Stimulated activated naive B cell treated with anti-CD40 and anti-IgM and Interleukin-4, amounts not matched to agents 10 μg/mL and 1 μg/mL and 100 μg/mL, for 72 hours (primary cell): Measurements from ENCODE around the gene OPCML.

Experiments used
- ATAC-seq, 2 donors: fragments of 150-1000 bp; cut with Tn5 transposase; replicated peaks; 2 replicates each; pipeline ENCODE4 v1.10.0; 2021; ENCODE audit warnings: moderate library complexity in 1 of 2
- DNase-seq: peaks from one replicate; pipeline ENCODE4 v3.0.0; 2021
- H3K27ac Mint-ChIP-seq: one replicate; pipeline ENCODE4 v1.8.0; 2022; ENCODE audit warnings: mild to moderate bottlenecking, mixed read lengths
- H3K27me3 Mint-ChIP-seq, 2 donors: one replicate each; pipeline ENCODE4 v1.8.0; 2022; ENCODE audit warnings: mixed read lengths in 2 of 2
- H3K36me3 Mint-ChIP-seq, 2 donors: one replicate each; pipeline ENCODE4 v1.8.0; 2022; ENCODE audit warnings: mixed read lengths in 2 of 2, mild to moderate bottlenecking in 1 of 2
- H3K4me1 Mint-ChIP-seq, 2 donors: one replicate each; pipeline ENCODE4 v1.8.0; 2022; ENCODE audit warnings: mixed read lengths in 2 of 2, mild to moderate bottlenecking in 1 of 2
- H3K4me3 Mint-ChIP-seq, 2 donors: one replicate each; pipeline ENCODE4 v1.8.0; 2022; ENCODE audit warnings: mild to moderate bottlenecking in 2 of 2, mixed read lengths in 2 of 2, moderate library complexity in 1 of 2
- H3K9me3 Mint-ChIP-seq, 2 donors: one replicate each; pipeline ENCODE4 v1.8.0; 2022; ENCODE audit warnings: mixed read lengths in 2 of 2, mild to moderate bottlenecking in 1 of 2

The OPCML gene

DNA sequence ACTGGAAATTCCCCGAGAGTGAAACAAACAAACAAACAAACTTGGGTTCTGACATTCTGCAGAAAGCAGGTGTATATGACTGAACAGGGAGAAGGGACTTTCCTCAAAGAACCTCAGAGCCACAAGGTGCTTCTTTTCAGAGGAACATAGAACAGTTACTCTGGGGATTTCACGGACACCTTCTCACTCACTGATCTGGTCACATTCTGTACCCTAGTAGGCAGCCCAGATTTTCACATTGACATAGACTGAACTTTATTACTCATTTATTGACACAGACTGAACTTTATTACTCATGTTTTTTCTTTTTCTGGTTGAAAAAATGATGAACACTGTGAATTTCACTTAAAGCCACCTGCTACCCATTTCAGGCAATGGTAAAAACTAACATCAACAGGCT lies 263.0 kb downstream of the OPCML start:
- no peak overlapping the region for H3K4me3 Mint-ChIP-seq
- DNase-seq (no peak), ATAC-seq (peak; percentile 29 to 64)
- H3K9me3 Mint-ChIP-seq: peaks cover 5 to 13% of the 10 kb centered on the region in 2 donors
- peaks cover 0 to 7% of the 10 kb centered on the region in 2 donors for H3K27me3 Mint-ChIP-seq
- H3K4me1 Mint-ChIP-seq: no peaks in the 10 kb centered on the region
- no peaks in the 10 kb centered on the region for H3K36me3 Mint-ChIP-seq
- no peak overlapping the region for H3K27ac Mint-ChIP-seq

GRCh38 chr11:133266986-133267385 lies 265.3 kb downstream of the OPCML start:
- Mint-ChIP-seq H3K27me3 (peaks cover 0 to 7% of the 10 kb centered on the region in 2 donors), H3K36me3 (no peaks in the 10 kb centered on the region), H3K4me3 (no peak overlapping the region), H3K4me1 (no peaks in the 10 kb centered on the region), H3K9me3 (peaks cover 3 to 13% of the 10 kb centered on the region in 2 donors), H3K27ac (no peak overlapping the region)
- no peak for DNase-seq
- ATAC-seq: no peak

GRCh38 chr11:133265530-133266035 lies 266.7 kb downstream of the OPCML start:
- H3K9me3 Mint-ChIP-seq: peaks cover 3 to 13% of the 10 kb centered on the region in 2 donors
- no peaks in the 10 kb centered on the region for H3K4me1 Mint-ChIP-seq
- no peak overlapping the region for H3K4me3 Mint-ChIP-seq
- H3K27me3 Mint-ChIP-seq: peaks cover 0 to 7% of the 10 kb centered on the region in 2 donors
- ATAC-seq (no peak), DNase-seq (no peak)
- no peak overlapping the region for H3K27ac Mint-ChIP-seq
- no peaks in the 10 kb centered on the region for H3K36me3 Mint-ChIP-seq

DNA sequence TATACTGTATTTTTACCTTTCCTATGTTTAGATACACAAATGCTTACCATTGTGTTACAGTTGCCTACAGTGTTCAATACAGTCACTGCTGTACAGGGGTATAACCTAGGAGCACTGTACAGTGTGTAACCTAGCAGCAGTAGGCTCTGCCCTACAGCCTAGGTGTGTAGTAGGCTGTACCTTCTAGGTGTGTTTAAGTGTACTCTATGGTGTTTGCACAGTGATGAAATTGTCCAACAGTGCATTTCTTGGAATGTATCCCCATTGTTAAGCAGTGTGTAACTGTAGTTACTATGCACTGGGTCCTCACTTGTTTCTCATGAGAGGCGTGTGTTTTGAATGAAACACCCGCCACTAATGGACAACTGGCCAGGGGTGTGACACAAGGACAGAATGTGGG lies 269.0 kb downstream of the OPCML start:
- no peaks in the 10 kb centered on the region for H3K36me3 Mint-ChIP-seq
- no peak overlapping the region for H3K27ac Mint-ChIP-seq
- H3K4me1 Mint-ChIP-seq: no peaks in the 10 kb centered on the region
- H3K9me3 Mint-ChIP-seq: peaks cover 3 to 18% of the 10 kb centered on the region in 2 donors
- H3K4me3 Mint-ChIP-seq: no peak overlapping the region
- DNase-seq: no peak
- H3K27me3 Mint-ChIP-seq: peaks cover 0 to 7% of the 10 kb centered on the region in 2 donors
- ATAC-seq: no peak

- no peaks in the 10 kb centered on the region for H3K4me1 Mint-ChIP-seq
- peaks cover 0 to 4% of the 10 kb centered on the region in 2 donors for H3K27me3 Mint-ChIP-seq
- no peaks in the 10 kb centered on the region for H3K36me3 Mint-ChIP-seq
- ATAC-seq (no peak), DNase-seq (no peak)
- no peak overlapping the region for H3K4me3 Mint-ChIP-seq
- H3K27ac Mint-ChIP-seq: no peak overlapping the region
- H3K9me3 Mint-ChIP-seq: peaks cover 1 to 4% of the 10 kb centered on the region in 2 donors
These were observed 273.6 kb downstream of the OPCML start for GRCh38 chr11:133258751-133259150.

DNA sequence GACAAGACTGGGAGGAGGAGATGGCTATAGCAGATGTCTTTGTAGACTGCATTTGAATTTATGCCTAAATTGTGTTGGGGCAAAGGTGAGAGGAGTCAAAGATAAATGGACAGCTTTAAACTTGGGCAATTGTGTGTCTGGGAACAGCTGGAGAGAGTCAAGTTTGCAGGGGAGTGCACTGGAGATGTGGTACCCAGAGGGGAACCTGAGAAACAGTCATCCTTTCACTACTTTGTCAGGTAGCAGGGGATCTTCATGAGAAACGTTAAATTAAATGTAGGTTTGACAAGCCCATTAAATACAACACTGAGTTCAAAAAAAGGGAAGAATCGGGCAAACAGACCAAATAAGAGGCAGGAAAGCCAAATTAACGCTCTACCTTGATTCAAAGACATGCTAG lies 277.7 kb downstream of the OPCML start:
- peaks cover 0 to 1% of the 10 kb centered on the region in 2 donors for H3K9me3 Mint-ChIP-seq
- H3K36me3 Mint-ChIP-seq: no peaks in the 10 kb centered on the region
- peaks cover 0 to 4% of the 10 kb centered on the region in 2 donors for H3K27me3 Mint-ChIP-seq
- H3K4me3 Mint-ChIP-seq: no peak overlapping the region
- no peaks in the 10 kb centered on the region for H3K4me1 Mint-ChIP-seq
- no peak for ATAC-seq
- DNase-seq: no peak
- no peak overlapping the region for H3K27ac Mint-ChIP-seq

- Mint-ChIP-seq H3K27me3 (peaks cover 0 to 4% of the 10 kb centered on the region in 2 donors), H3K9me3 (peaks cover 1 to 3% of the 10 kb centered on the region in 2 donors), H3K4me3 (no peak overlapping the region), H3K4me1 (no peaks in the 10 kb centered on the region), H3K27ac (no peak overlapping the region), H3K36me3 (no peaks in the 10 kb centered on the region)
- DNase-seq (no peak), ATAC-seq (no peak)
These were observed 278.7 kb downstream of the OPCML start for GRCh38 chr11:133253570-133253969.

DNA sequence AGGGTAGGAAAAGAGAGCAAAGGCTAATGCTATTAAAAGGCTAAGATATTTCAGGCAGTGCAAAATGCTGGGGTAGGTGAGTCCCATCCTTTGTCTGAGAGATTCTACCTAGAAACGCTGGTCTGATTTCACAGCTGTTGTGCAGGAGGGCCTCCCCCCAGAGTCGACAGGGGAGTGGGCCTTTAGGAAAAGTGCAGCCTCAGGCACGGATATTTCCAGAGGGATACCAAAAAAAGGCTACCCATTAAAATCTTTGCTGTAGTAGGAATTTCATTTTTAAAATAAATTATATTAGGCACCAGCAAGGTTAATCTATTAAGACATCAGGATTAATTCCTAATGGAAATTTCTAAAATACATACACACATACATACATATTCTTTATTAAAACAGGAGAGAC lies 280.5 kb downstream of the OPCML start:
- Mint-ChIP-seq H3K27ac (no peak overlapping the region), H3K4me1 (no peaks in the 10 kb centered on the region), H3K9me3 (peaks cover 1 to 3% of the 10 kb centered on the region in 2 donors), H3K27me3 (peaks cover 0 to 4% of the 10 kb centered on the region in 2 donors), H3K4me3 (no peak overlapping the region), H3K36me3 (no peaks in the 10 kb centered on the region)
- DNase-seq: no peak
- no peak for ATAC-seq

GRCh38 chr11:133249530-133249929 lies 282.8 kb downstream of the OPCML start:
- H3K27ac Mint-ChIP-seq: no peak overlapping the region

GRCh38 chr11:133249065-133249464 lies 283.2 kb downstream of the OPCML start:
- H3K4me1 Mint-ChIP-seq: no peaks in the 10 kb centered on the region
- peaks cover 1 to 3% of the 10 kb centered on the region in 2 donors for H3K9me3 Mint-ChIP-seq
- H3K4me3 Mint-ChIP-seq: no peak overlapping the region
- H3K36me3 Mint-ChIP-seq: no peaks in the 10 kb centered on the region
- ATAC-seq (no peak), DNase-seq (no peak)
- no peaks in the 10 kb centered on the region for H3K27me3 Mint-ChIP-seq
- H3K27ac Mint-ChIP-seq: no peak overlapping the region

More at GRCh38 chr11:133249530-133249929, 282.8 kb downstream of the OPCML start:
- H3K9me3 Mint-ChIP-seq: peaks cover 1 to 3% of the 10 kb centered on the region in 2 donors
- H3K36me3 Mint-ChIP-seq: no peaks in the 10 kb centered on the region
- no peaks in the 10 kb centered on the region for H3K4me1 Mint-ChIP-seq
- H3K27me3 Mint-ChIP-seq: peaks cover 0 to 2% of the 10 kb centered on the region in 2 donors
- no peak for DNase-seq
- no peak for ATAC-seq
- H3K4me3 Mint-ChIP-seq: no peak overlapping the region

DNA sequence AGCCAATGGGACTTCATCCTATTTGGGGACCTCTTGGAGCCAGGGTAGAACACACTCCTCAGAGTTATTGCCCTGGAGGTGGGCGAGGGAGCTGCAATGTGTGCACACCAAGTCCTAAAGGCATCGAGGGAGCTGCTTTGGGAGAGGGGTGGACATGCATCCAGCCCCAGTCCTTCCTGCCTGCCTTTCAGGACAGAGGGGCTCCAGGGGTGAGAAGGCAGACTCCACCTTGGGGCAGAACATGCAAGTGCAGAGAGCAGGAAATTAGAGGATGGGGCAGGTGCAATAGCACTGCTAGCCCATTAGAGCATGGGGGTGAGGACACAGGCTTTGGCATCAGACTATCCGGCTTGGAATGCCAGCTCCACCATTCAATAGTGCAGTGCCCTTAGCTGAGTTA lies 288.5 kb downstream of the OPCML start:
- H3K27me3 Mint-ChIP-seq: no peaks in the 10 kb centered on the region
- peaks cover 0 to 3% of the 10 kb centered on the region in 2 donors for H3K9me3 Mint-ChIP-seq
- no peak overlapping the region for H3K4me3 Mint-ChIP-seq
- ATAC-seq (no peak), DNase-seq (no peak)
- no peak overlapping the region for H3K27ac Mint-ChIP-seq
- H3K4me1 Mint-ChIP-seq: no peaks in the 10 kb centered on the region
- H3K36me3 Mint-ChIP-seq: no peaks in the 10 kb centered on the region

DNA sequence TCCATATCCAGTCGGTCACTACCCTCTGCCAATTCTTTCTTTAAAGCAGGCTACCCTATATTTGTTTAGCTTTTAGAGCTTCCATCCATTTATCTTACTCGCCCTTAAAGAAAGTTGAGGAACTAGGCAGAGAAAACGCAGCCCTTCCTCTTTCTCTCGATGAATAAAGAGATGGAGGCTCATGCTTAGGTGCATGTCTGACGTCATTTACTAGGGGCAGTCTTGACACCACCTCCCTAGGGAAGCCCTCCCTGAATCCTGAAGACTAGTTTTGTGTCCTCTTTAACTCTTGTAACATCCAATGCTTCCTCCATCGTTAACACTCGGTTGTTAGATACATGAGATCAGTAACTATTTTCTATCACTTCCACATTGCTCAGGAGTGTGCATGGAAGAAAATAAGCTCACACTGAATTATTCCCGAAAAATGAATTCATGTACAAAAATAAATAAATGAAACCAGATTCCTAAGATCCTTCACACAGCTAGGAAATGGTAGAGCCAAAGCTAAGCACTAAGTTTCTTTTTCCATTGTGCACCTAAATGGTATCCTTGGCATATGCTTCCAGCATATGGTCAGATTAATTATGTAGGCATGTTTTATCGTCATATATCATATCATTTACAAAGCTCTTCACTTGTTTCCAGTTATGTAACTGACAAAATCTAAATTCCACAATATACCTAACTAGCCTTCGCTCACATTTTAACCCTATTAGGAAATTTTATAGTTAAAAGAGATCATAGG lies 291.2 kb downstream of the OPCML start:
- Mint-ChIP-seq H3K27me3 (no peaks in the 10 kb centered on the region), H3K9me3 (no peaks in the 10 kb centered on the region), H3K36me3 (no peaks in the 10 kb centered on the region), H3K4me1 (no peaks in the 10 kb centered on the region), H3K27ac (no peak overlapping the region), H3K4me3 (no peak overlapping the region)
- ATAC-seq (no peak), DNase-seq (no peak)

GRCh38 chr11:133239575-133239974 lies 292.7 kb downstream of the OPCML start:
- H3K27ac Mint-ChIP-seq: no peak overlapping the region
- DNase-seq: no peak
- no peaks in the 10 kb centered on the region for H3K36me3 Mint-ChIP-seq
- no peak overlapping the region for H3K4me3 Mint-ChIP-seq
- ATAC-seq: no peak
- H3K27me3 Mint-ChIP-seq: no peaks in the 10 kb centered on the region
- no peaks in the 10 kb centered on the region for H3K9me3 Mint-ChIP-seq
- no peaks in the 10 kb centered on the region for H3K4me1 Mint-ChIP-seq

DNA sequence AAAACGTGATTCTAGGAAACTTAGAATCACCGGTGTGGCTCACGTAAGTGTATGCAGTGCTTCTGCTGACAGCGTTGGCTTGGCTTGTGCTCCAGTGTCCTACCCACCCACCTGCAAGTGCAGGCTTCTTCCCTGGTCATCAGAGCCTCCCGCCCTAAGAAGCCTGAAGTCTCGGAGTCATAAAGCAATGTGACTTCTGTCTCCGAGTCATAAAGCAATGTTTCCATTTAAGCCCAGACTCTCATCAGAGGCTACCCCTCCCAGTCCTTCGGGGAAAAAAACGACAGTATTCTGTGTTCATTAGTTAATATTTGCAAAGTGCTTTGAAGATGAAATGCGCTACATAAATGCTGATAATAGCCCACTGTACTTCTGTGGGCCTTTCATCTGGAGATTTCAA lies 293.8 kb downstream of the OPCML start:
- H3K9me3 Mint-ChIP-seq: peaks cover 3 to 4% of the 10 kb centered on the region in 2 donors
- H3K36me3 Mint-ChIP-seq: peaks cover 0 to 3% of the 10 kb centered on the region in 2 donors
- no peaks in the 10 kb centered on the region for H3K27me3 Mint-ChIP-seq
- DNase-seq (no peak), ATAC-seq (no peak)
- no peak overlapping the region for H3K27ac Mint-ChIP-seq
- H3K4me1 Mint-ChIP-seq: no peaks in the 10 kb centered on the region
- no peak overlapping the region for H3K4me3 Mint-ChIP-seq

DNA sequence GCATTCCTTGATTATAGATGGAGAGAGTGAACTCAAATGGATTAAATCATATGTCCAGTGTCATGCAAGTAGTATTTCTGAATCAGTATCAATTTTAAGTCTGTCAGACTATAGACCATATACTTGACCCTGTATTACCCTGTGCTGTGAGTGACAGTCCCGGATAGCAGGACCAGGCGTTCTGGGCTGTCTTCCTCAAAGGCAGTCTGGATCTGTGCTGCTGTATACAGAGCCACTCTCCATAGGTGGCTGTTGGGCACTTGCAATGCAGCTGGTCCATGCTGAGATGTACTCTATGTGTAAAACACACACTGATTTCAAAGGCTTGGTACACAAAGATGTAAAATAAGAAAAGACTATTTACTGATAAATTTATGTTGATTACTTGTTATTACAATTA lies 294.3 kb downstream of the OPCML start:
- H3K9me3 Mint-ChIP-seq: peaks cover 3 to 5% of the 10 kb centered on the region in 2 donors
- no peaks in the 10 kb centered on the region for H3K4me1 Mint-ChIP-seq
- H3K36me3 Mint-ChIP-seq: peaks cover 0 to 3% of the 10 kb centered on the region in 2 donors
- no peak overlapping the region for H3K27ac Mint-ChIP-seq
- ATAC-seq (no peak), DNase-seq (no peak)
- H3K4me3 Mint-ChIP-seq: no peak overlapping the region
- H3K27me3 Mint-ChIP-seq: no peaks in the 10 kb centered on the region
